Smooth muscle cell (in vitro differentiated cells): ENCODE results near the gene RAP1A. TPM values are rescaled to one million over a fixed set of nuclear protein-coding genes. Genes with fewer than 3 reads are reported as not detected.

Experiments used
- DNase-seq: peaks from one replicate; lab custom pipeline; 2025; ENCODE audit not compliant: unreplicated experiment; lab: John Stamatoyannopoulos, UW
- H2AFZ ChIP-seq: fragments of 200-600 bp; sonication (generic); 2 replicates; pipeline ENCODE4 v1.6.0; 2016; ENCODE audit warnings: antibody characterized with exemption, low read depth, mild to moderate bottlenecking
- H3F3A ChIP-seq: fragments of 200-600 bp; sonication (generic); 2 replicates; pipeline ENCODE4 v1.6.0; 2017; ENCODE audit warnings: antibody characterized with exemption, low read depth
- H3K27ac ChIP-seq: fragments of 200-600 bp; sonication (generic); 2 replicates; pipeline ENCODE4 v1.5.1; 2016; ENCODE audit warnings: low read depth, mild to moderate bottlenecking
- H3K27me3 ChIP-seq: fragments of 200-600 bp; sonication (generic); 2 replicates; pipeline ENCODE4 v1.6.1; 2016; ENCODE audit warnings: low read depth, mild to moderate bottlenecking
- H3K36me3 ChIP-seq: fragments of 200-600 bp; sonication (generic); 2 replicates; pipeline ENCODE4 v1.5.1; 2016; ENCODE audit warnings: low read depth
- H3K4me1 ChIP-seq: fragments of 200-600 bp; sonication (generic); 2 replicates; pipeline ENCODE4 v1.5.1; 2016; ENCODE audit warnings: low read depth
- H3K4me2 ChIP-seq: fragments of 200-600 bp; sonication (generic); 2 replicates; pipeline ENCODE4 v1.6.0; 2016; ENCODE audit warnings: mild to moderate bottlenecking
- H3K4me3 ChIP-seq: fragments of 200-600 bp; sonication (generic); 2 replicates; pipeline ENCODE4 v1.5.1; 2016; ENCODE audit warnings: mild to moderate bottlenecking
- H3K79me2 ChIP-seq: fragments of 200-600 bp; sonication (generic); 2 replicates; pipeline ENCODE4 v1.6.0; 2016; ENCODE audit warnings: low read depth, mild to moderate bottlenecking
- H3K9ac ChIP-seq: fragments of 200-600 bp; sonication (generic); 2 replicates; pipeline ENCODE4 v1.6.0; 2016; ENCODE audit warnings: low read depth
- H3K9me3 ChIP-seq: fragments of 200-600 bp; sonication (generic); replicated peaks from 2 replicates; pipeline ENCODE4 v1.5.1; 2016; ENCODE audit warnings: low read depth
- H4K20me1 ChIP-seq: fragments of 200-600 bp; sonication (generic); 2 replicates; pipeline ENCODE4 v1.6.0; 2016; ENCODE audit warnings: low read depth
- WGBS: methylation state at CpG from one replicate; pipeline ENCODE4 v1.1.7; 2016; ENCODE audit warnings: low lambda C conversion rate; 5-methylcytosine and 5-hydroxymethylcytosine counted together
- polyA plus RNA-seq: library from polyadenylated mRNA; unstranded; fragments of >200 nt; fragmentation: Nextera tagmentation; extraction: Ambion mirVana; gene quantifications from 2 replicates; pipeline ENCODE4 v1.2.1, GENCODE V29; 2016
- total RNA-seq: library from RNA; depleted of rRNA; stranded (reverse); fragments of >200 nt; gene quantifications from 2 replicates; pipeline ENCODE4 v1.2.3, GENCODE V29; 2014
- TF ChIP-seq, protein P1 (sequence below): fragments of 200-600 bp; sonication (generic); IDR thresholded peaks from 2 replicates; pipeline ENCODE4 v1.5.1; 2017; ENCODE audit warnings: borderline replicate concordance, mild to moderate bottlenecking, antibody characterized with exemption; ENCODE audit not compliant: insufficient read depth, poor library complexity, severe bottlenecking

Gene RAP1A
- total and polyA plus RNA-seq, 2 experiments from 2014 or later, result 36.8 to 64.9 TPM

GRCh38 chr1:111743679-111744101, 124.1 kb downstream of the RAP1A start:
- no peak for DNase-seq
- Histone ChIP-seq H2AFZ (no peak overlapping the region), H4K20me1 (no peaks in the 10 kb centered on the region), H3K9me3 (no peaks in the 10 kb centered on the region), H3K4me1 (no peaks in the 10 kb centered on the region), H3F3A (no peaks in the 10 kb centered on the region), H3K9ac (no peak overlapping the region), H3K4me2 (no peak overlapping the region), H3K4me3 (no peak overlapping the region), H3K27ac (no peak overlapping the region), H3K27me3 (peaks cover 13% of the 10 kb centered on the region), H3K79me2 (no peaks in the 10 kb centered on the region), H3K36me3 (no peaks in the 10 kb centered on the region)
- TF ChIP-seq, protein P1, sequence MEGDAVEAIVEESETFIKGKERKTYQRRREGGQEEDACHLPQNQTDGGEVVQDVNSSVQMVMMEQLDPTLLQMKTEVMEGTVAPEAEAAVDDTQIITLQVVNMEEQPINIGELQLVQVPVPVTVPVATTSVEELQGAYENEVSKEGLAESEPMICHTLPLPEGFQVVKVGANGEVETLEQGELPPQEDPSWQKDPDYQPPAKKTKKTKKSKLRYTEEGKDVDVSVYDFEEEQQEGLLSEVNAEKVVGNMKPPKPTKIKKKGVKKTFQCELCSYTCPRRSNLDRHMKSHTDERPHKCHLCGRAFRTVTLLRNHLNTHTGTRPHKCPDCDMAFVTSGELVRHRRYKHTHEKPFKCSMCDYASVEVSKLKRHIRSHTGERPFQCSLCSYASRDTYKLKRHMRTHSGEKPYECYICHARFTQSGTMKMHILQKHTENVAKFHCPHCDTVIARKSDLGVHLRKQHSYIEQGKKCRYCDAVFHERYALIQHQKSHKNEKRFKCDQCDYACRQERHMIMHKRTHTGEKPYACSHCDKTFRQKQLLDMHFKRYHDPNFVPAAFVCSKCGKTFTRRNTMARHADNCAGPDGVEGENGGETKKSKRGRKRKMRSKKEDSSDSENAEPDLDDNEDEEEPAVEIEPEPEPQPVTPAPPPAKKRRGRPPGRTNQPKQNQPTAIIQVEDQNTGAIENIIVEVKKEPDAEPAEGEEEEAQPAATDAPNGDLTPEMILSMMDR, result no peak
- WGBS, result 34% methylated on average over 3 of the region's 3 CpGs

GRCh38 chr1:111745675-111746613, 126.4 kb downstream of the RAP1A start:
- H3F3A ChIP-seq, result no peaks in the 10 kb centered on the region
- H3K27me3 ChIP-seq, result peaks cover 12% of the 10 kb centered on the region
- H3K4me2 ChIP-seq, result no peak overlapping the region
- H3K27ac ChIP-seq, result no peak overlapping the region
- H4K20me1 ChIP-seq, result no peaks in the 10 kb centered on the region
- no peak for DNase-seq
- no peak overlapping the region for H3K9ac ChIP-seq
- H3K36me3 ChIP-seq, result no peaks in the 10 kb centered on the region
- H3K79me2 ChIP-seq, result no peaks in the 10 kb centered on the region
- TF ChIP-seq, protein P1, result no peak
- H3K4me1 ChIP-seq, result peaks cover 10% of the 10 kb centered on the region
- H3K9me3 ChIP-seq, result no peaks in the 10 kb centered on the region
- H2AFZ ChIP-seq, result no peak overlapping the region
- 91% methylated on average over 9 of the region's 9 CpGs for WGBS
- H3K4me3 ChIP-seq, result no peak overlapping the region

GRCh38 chr1:111746614-111746999, 127.0 kb downstream of the RAP1A start:
- H2AFZ ChIP-seq, result no peak overlapping the region
- 90% methylated on average over 2 of the region's 2 CpGs for WGBS

More at GRCh38 chr1:111746614-111746999, 127.0 kb downstream of the RAP1A start:
- Histone ChIP-seq H3K9ac (no peak overlapping the region), H3K9me3 (no peaks in the 10 kb centered on the region), H3K4me1 (peaks cover 10% of the 10 kb centered on the region), H3K4me2 (no peak overlapping the region), H3K4me3 (no peak overlapping the region), H4K20me1 (no peaks in the 10 kb centered on the region), H3F3A (no peaks in the 10 kb centered on the region), H3K27ac (no peak overlapping the region), H3K79me2 (no peaks in the 10 kb centered on the region), H3K27me3 (peaks cover 6% of the 10 kb centered on the region), H3K36me3 (no peaks in the 10 kb centered on the region)
- DNase-seq, result no peak
- TF ChIP-seq, protein P1, result no peak
